Heart right ventricle (tissue), 16 donors: ENCODE results near the gene CLDN22. TPM values are rescaled to one million over a fixed set of nuclear protein-coding genes. Genes with fewer than 3 reads are reported as not detected.

Experiments used
- ATAC-seq, 8 donors: fragments of 200-7000 bp; cut with Tn5 transposase; one replicate each; pipeline ENCODE4 v1.9.1; 2020; ENCODE audit warnings: mild to moderate bottlenecking in 8 of 8, moderate library complexity in 8 of 8, moderate number of reproducible peaks in 1 of 8
- DNase-seq, 2 donors: peaks; one replicate each; pipeline ENCODE4 v3.0.0-alpha.2; 2020
- H3K27ac ChIP-seq, 10 donors: fragments of 200-600 bp; sonication (generic) in 2 of 10; one replicate each; pipeline versions ENCODE4 v1.5.0 to v1.8.0; 2020 to 2022; ENCODE audit warnings: mild to moderate bottlenecking in 3 of 10
- H3K27me3 ChIP-seq, 7 donors: fragments of 200-600 bp; one replicate each; pipeline ENCODE4 v1.8.0; 2021 to 2022; ENCODE audit warnings: mild to moderate bottlenecking in 2 of 7
- H3K36me3 ChIP-seq, 9 donors: fragments of 200-600 bp; sonication (generic) in 1 of 9; one replicate each; pipeline versions ENCODE4 v1.5.0 to v1.8.0; 2020 to 2022; ENCODE audit warnings: mild to moderate bottlenecking in 2 of 9
- H3K4me1 ChIP-seq, 9 donors: fragments of 200-600 bp; sonication (generic) in 1 of 9; one replicate each; pipeline versions ENCODE4 v1.5.0 to v1.8.0; 2020 to 2022; ENCODE audit warnings: mild to moderate bottlenecking in 4 of 9
- H3K4me3 ChIP-seq, 10 donors: fragments of 200-600 bp; sonication (generic) in 2 of 10; one replicate each; pipeline versions ENCODE4 v1.5.0 to v1.8.0; 2020 to 2022; ENCODE audit warnings: mild to moderate bottlenecking in 7 of 10, moderate library complexity in 2 of 10
- H3K9me3 ChIP-seq, 11 donors: fragments of 200-600 bp in 10 of 11; sonication (generic) in 2 of 11; one replicate each; pipeline versions ENCODE4 v1.5.0 to v1.8.0; 2013 to 2022; ENCODE audit warnings: mild to moderate bottlenecking in 2 of 11, control low read depth in 1 of 11, moderate library complexity in 1 of 11
- WGBS, 2 donors: extraction: QIAGEN DNeasy Blood & Tissue Kit; methylation state at CpG; one replicate each; pipeline ENCODE4 v1.1.7; 2013; ENCODE audit warnings: inconsistent platforms in 1 of 2; 5-methylcytosine and 5-hydroxymethylcytosine counted together
- intact Hi-C, 10 donors: fragments of 100-400 bp; cut with DNase I; formaldehyde crosslinking; loops; one replicate each; pipeline versions ENCODE4 v1.11.1 to v1.14.2; 2022
- polyA plus RNA-seq, 2 donors: library from polyadenylated mRNA; stranded (reverse); fragments of 200-250 nt; gene quantifications; one replicate each; pipeline ENCODE4 v1.2.3, GENCODE V29; 2013
- total RNA-seq, 10 donors: library from RNA; stranded (reverse); fragmentation: NEBNext Ultra II Directional in 3 of 10; extraction: Animal tissue kit (Norgen Biotek cat#: 25700) in 3 of 10; gene quantifications; one replicate each; pipeline versions ENCODE4 v1.2.1 to v1.2.4, GENCODE V29; 2021 to 2023
- TF ChIP-seq, protein P1 (sequence below), 9 donors: fragments of 200-600 bp; sonication (generic) in 2 of 9; IDR thresholded peaks; one replicate each; pipeline versions ENCODE4 v1.5.0 to v1.8.0; 2021 to 2022; ENCODE audit warnings: antibody characterized with exemption in 9 of 9, mild to moderate bottlenecking in 5 of 9, moderate library complexity in 1 of 9
- donor health status: Arrhythmogenic right ventricular cardiomyopathy.
- donor health status: ischemic (EF 13 %, LVEDD 7.1; RV severe dilation, severe dysfunction).
- donor health status: healthy with polysubstance abuse.
- donor health status: DM: no; HTN: yes; CAD: no.
- donor health status: DM: no; HTN: no; CAD: no.
- donor health status: ischemic (EF 25% LVEDD 6.9; RV normal size, moderate dysfunction).
- donor health status: ischemic (EF 25% LVEDD 5.7; RV mildly dilated, moderate dysfunction).
- donor health status: healthy.
- donor health status: DM: yes; HTN: yes; CAD: no.
- donor health status: Ischemic cardiomyopathy.
- donor health status: ischemic (EF 35%, LVEDD 5.7; RV mildly dilated, moderate dysfunction).
- donor health status: nonischemic (EF 11% LVEDD 7.7; RV severe dilation, severe dysfunction).
- donor health status: DM: yes; HTN: yes; CAD: no.
- donor health status: PGD.
- donor health status: ischemic (EF 29% LVEDD 5.4; RV normal size, mild dysfunction).
- donor health status: nonischemic (EF 23%, LVEDD 6.1; RV moderate dilation, normal function).

CLDN22 gene
- total and polyA plus RNA-seq, 12 donors = not detected

DNA sequence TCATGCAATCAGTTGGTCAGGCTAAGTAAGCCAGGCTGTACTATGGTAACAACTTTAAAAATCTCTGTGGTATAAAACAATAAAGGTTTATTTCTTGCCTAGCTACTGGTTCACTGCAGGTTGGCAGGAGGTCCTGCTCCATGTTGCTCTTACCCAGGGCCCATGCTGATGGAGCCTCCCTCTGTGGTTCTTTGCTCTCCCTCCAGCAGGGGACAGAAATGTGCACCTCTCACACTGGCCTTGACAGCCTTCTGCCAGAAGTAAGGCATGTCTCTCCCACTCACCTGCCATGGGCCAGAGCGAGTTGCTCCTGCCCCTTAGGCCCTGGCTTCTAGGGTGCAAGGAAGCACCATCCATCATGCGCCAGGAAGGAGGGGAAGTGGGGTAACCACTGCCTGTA lies 31.1 kb downstream of the CLDN22 start:
- Histone ChIP-seq H3K4me1 (no peaks in the 10 kb centered on the region), H3K27ac (no peak overlapping the region), H3K4me3 (no peak overlapping the region), H3K9me3 (no peaks in the 10 kb centered on the region), H3K36me3 (peaks cover 0 to 100% (median 33%) of the 10 kb centered on the region in 9 donors), H3K27me3 (no peaks in the 10 kb centered on the region)
- intact Hi-C loops = no loop called here
- WGBS, 2 donors = 96 to 98% methylated on average over 2 of the region's 2 CpGs
- TF ChIP-seq, protein P1, sequence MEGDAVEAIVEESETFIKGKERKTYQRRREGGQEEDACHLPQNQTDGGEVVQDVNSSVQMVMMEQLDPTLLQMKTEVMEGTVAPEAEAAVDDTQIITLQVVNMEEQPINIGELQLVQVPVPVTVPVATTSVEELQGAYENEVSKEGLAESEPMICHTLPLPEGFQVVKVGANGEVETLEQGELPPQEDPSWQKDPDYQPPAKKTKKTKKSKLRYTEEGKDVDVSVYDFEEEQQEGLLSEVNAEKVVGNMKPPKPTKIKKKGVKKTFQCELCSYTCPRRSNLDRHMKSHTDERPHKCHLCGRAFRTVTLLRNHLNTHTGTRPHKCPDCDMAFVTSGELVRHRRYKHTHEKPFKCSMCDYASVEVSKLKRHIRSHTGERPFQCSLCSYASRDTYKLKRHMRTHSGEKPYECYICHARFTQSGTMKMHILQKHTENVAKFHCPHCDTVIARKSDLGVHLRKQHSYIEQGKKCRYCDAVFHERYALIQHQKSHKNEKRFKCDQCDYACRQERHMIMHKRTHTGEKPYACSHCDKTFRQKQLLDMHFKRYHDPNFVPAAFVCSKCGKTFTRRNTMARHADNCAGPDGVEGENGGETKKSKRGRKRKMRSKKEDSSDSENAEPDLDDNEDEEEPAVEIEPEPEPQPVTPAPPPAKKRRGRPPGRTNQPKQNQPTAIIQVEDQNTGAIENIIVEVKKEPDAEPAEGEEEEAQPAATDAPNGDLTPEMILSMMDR (IDR thresholded peaks at IDR 0.05) = no peak
- DNase-seq (no peak), ATAC-seq (no peak)

DNA sequence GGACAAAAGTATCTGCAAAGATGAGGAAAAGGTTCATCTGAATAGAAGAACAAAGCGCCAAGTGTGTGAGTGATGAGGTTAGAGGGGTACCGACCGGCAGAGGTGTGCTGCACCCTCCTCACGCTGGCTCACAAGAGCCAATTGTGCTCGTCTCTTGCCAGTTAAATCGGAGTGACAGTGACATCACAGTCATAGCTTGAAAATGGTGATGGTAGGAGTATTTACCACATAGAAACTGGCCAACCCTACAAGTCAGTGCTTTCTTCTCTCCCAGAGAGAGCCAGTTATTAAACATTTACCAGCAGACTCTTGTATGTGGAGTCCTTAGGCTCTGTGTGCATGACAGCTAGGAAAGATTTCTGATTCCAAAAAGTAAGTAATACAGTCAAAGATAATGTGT lies 32.4 kb downstream of the CLDN22 start:
- Histone ChIP-seq H3K4me3 (no peak overlapping the region), H3K36me3 (peaks cover 0 to 100% (median 45%) of the 10 kb centered on the region in 9 donors), H3K27ac (no peak overlapping the region), H3K4me1 (no peaks in the 10 kb centered on the region), H3K27me3 (no peaks in the 10 kb centered on the region), H3K9me3 (no peaks in the 10 kb centered on the region)
- intact Hi-C loops = no loop called here
- TF ChIP-seq, protein P1 (IDR thresholded peaks at IDR 0.05) = no peak
- WGBS, 2 donors = 95 to 96% methylated on average over 6 of the region's 6 CpGs
- DNase-seq (no peak), ATAC-seq (no peak)

DNA sequence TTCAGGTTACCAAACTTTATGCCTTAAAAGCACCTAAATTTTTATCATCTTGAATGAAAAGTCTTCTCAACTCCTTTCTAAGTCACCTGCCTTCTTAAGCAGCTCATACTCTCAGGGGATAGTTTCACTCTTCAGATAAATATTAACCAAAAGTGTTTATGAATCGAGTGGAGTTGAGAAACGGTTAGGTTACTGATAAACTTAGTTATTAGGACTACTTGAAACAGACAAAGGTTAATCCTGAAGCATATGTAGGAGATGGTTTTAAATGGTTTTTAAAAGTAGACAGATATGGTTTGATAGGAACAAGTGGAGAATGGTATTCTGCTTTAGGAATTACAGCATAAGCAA lies 32.8 kb downstream of the CLDN22 start:
- no peak for DNase-seq
- TF ChIP-seq, protein P1 (IDR thresholded peaks at IDR 0.05) = no peak
- Histone ChIP-seq H3K27me3 (no peaks in the 10 kb centered on the region), H3K9me3 (no peaks in the 10 kb centered on the region), H3K36me3 (peaks cover 0 to 100% (median 48%) of the 10 kb centered on the region in 9 donors), H3K27ac (no peak overlapping the region), H3K4me1 (no peaks in the 10 kb centered on the region), H3K4me3 (no peak overlapping the region)
- intact Hi-C loops = no loop called here
- WGBS, 2 donors = 95 to 98% methylated on average over 2 of the region's 2 CpGs
- no peak for ATAC-seq

DNA sequence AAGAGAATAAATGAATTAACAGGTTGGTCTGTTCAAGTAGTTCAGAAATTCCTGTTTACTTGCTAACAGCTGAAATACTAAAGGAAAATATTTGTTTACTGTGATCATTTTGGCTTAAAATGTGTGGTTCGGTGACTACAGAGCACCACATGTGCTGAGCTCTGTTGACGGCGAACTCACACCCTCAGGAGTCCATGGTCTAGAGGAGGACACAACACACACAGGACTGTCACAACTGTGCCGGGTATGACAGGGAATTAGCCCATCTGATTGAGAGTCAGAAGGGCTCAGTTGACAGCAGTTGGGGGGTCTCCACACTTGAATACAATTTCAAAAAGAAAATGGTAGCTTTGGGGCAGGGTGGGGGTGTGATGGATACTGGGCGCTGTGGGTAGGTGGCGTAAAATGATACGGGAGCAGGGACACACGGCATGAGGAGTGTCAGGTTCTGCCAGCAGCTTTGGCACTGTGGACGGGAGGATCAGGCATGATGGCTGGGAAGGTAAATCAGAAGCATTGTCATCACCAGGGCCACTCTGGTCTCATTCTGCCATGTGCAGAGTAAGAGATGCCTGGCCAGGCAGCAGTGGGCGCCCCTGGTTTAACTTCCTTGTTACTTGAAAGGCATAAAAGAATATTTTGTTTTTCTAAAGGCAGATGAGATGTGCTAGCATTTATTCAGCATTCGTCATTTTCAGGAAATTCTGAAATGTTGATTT lies 33.3 kb downstream of the CLDN22 start:
- no peak for ATAC-seq
- no peak for DNase-seq
- Histone ChIP-seq H3K36me3 (peaks cover 0 to 100% (median 48%) of the 10 kb centered on the region in 9 donors), H3K27ac (no peak overlapping the region), H3K9me3 (no peaks in the 10 kb centered on the region), H3K4me1 (no peaks in the 10 kb centered on the region), H3K27me3 (no peaks in the 10 kb centered on the region), H3K4me3 (no peak overlapping the region)
- TF ChIP-seq, protein P1 (IDR thresholded peaks at IDR 0.05) = no peak
- intact Hi-C loops = no loop called here
- 97% methylated on average over 11 of the region's 11 CpGs for WGBS, 2 donors
